NCI-H2107 (cell line): ENCODE measurements around the gene ACVR1C.
"Not testable (repeated sequence)": the region's sequence is repeated elsewhere in the genome, so short reads cannot be mapped to it uniquely, and the experiment has no call there.

Experiments
- DNase-seq: peaks from one replicate; lab custom pipeline; 2025; lab: John Stamatoyannopoulos, UW

Gene ACVR1C

GRCh38 chr2:157572725-157573124, 55.9 kb downstream of the ACVR1C start:
- DNase-seq, result no peak

- DNase-seq, result not testable (repeated sequence)
Observed at GRCh38 chr2:157566623-157567022, 62.0 kb downstream of the ACVR1C start.

DNA sequence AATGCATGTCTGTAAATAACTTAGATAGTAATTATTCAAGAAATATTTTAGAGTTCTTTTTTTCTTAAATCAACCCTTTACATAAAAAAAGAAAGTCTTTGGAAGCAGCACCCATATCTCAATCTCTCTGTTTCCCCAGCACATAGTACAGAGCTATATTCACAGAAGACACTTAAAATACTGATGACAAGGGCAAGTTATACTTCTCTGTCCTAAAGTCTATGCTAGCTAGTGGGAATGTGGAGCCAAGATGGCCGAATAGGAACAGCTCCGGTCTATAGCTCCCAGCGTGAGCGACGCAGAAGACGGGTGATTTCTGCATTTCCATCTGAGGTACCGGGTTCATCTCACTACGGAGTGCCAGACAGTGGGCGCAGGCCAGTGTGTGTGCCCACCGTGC, 62.6 kb downstream of the ACVR1C start:
- not testable (repeated sequence) for DNase-seq

DNA sequence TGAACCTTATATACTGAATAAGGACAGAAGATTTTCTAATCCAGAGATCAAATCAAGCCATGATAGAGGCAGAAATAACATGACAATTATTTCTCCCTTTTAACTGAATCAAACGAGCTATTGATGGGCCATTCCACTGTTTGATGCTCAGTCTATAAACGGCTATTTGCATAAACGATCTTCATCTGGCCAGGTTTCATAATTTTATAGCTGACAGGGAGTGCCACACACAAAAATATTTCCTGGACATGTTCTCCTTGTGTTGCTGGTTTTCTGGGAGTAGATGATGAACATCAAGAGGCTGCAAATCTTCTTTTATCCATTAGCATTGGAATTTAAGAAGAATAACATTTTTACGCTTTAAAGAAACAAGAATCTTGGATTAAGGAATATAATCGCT, 63.1 kb downstream of the ACVR1C start:
- no peak for DNase-seq

- no peak for DNase-seq
Observed at GRCh38 chr2:157559890-157560289, 68.8 kb downstream of the ACVR1C start.

DNA sequence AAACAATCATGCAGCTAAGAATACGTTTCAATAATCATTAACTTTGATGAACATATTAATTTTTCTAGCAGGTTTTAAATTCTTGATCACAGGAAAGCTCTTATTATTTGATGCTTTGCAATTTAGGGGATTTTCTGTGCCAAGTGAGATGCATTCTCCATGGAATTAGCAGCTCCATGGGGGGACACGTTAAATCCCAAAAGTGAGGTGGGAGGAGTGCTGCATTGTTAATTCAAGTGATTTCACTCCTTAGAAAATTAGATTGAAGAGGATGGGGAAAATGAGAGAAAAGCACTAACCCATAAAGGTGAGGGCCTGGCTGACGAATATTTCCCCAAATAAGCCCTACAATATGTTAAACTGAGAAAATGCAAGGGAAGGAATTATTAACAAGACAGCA, 69.2 kb downstream of the ACVR1C start:
- DNase-seq, result no peak

GRCh38 chr2:157559061-157559460, 69.6 kb downstream of the ACVR1C start:
- no peak for DNase-seq

- DNase-seq, result no peak
Observed at GRCh38 chr2:157557770-157558169, 70.9 kb downstream of the ACVR1C start.

DNA sequence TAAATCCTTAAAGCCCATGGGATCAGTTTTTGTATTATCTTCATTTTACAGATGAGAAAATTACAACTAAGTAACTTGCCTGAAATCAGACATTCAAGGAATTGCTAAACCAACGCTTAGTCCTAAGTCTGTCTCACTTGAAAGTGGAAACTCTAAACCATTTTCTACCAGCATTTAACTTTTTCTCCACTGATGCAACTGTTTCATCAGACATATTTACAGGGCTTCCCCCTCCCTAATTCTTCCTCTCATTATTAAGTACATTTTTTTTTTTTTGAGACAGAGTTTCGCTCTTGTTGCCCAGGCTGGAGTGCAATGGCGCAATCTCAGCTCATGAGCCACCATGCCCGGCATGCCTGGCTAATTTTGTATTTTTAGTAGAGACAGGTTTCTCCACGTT, 88.6 kb downstream of the ACVR1C start:
- no peak for DNase-seq

- DNase-seq, result no peak
Observed at GRCh38 chr2:157538064-157538463, 90.6 kb downstream of the ACVR1C start.

DNA sequence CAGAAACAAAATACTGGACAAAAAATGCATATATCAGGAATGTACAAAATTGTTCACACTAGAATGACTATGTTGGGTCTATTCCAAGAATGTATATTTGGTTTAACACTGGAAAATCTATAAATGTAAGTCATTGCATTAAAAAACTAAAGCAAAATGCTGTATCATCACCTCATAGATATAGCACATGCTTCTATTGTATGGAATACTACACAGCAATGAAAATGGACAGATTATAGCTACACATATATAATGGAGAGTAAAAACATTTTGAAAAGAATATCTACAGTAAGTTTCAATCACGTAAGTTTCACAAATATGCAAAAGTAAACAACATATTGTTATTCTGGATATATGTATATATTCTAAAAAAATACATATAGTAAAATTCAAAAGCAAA, 91.8 kb downstream of the ACVR1C start:
- no peak for DNase-seq

- no peak for DNase-seq
Observed at GRCh38 chr2:157528963-157529751, 99.5 kb downstream of the ACVR1C start.

- DNase-seq, result no peak
Observed at GRCh38 chr2:157526070-157526469, 102.6 kb downstream of the ACVR1C start.

GRCh38 chr2:157523270-157524247, 105.1 kb downstream of the ACVR1C start:
- DNase-seq, result no peak

DNA sequence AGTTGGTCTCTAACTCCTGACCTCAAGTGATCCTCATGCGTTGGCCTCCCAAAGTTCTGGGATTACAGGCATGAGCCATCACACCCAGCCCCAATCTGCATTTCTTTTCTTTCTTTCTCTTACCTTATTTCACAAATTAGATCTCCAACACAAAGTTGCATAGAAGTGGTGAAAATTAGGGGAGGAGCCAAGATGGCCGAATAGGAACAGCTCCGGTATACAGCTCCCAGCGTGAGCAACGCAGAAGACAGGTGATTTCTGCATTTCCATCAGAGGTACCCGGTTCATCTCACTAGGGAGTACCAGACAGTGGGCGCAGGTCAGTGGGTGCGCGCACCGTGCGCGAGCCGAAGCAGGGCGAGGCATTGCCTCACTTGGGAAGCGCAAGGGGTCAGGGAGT, 113.7 kb downstream of the ACVR1C start:
- not testable (repeated sequence) for DNase-seq

- DNase-seq, result no peak
Observed at GRCh38 chr2:157509744-157510143, 118.9 kb downstream of the ACVR1C start.

GRCh38 chr2:157508676-157509075, 120.0 kb downstream of the ACVR1C start:
- no peak for DNase-seq

DNA sequence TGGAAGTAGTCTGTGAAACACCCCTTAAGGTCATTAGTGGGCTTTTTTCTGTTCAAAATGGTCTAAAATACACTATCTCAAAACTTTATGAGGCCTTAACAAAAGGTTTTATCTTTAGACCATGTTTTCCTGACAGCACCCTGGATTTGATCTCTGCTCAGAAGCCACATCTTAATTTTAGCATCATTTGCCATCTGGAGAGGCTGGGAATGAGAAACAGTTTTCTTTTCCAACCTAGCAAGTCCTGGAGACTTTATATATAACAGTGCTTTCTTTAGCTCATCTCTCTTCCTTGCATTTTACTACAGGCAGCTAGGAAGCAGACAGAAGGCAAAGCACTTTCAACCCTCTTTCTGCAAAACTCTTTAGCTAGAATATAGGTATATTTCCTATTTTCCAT, 122.1 kb downstream of the ACVR1C start:
- no peak for DNase-seq

DNA sequence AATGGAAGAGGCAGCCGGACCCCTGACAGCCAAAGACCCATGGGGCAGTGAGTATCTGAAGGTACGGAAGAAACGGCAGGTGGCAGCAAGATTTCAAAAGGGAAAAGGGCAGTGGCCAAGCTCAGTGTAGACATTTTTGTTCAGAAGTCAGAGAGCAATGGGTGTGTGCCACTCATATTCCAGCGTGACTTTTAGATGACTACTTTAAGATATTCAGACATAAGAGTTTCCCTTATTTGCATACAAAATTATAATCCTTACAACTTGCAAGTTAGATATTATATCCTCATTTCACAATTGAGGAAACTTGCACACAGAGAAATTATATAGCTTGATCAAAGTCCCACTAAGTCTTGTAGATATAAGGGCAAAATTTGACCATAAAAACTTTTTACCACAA, 124.0 kb downstream of the ACVR1C start:
- no peak for DNase-seq

DNA sequence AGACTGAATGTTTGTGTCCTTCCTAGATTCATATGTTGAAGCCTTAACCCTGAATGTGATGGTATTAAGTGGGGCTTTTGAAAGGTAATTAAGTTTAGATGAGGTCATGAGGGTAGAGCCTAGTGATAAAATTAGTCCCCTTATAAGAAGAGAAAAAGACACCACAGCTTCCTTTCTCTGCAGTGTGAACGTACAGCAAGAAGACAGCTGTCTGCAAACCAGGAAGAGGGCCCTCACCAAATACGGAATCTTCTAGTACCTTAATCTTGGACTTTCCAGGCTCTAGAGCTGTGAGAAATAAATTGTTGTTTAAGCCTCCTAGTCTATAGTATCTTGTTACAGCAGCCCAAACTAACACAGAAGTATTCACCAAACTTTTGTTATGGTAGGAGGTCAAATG, 127.6 kb downstream of the ACVR1C start:
- no peak for DNase-seq

GRCh38 chr2:157500334-157500733, 128.3 kb downstream of the ACVR1C start:
- no peak for DNase-seq

GRCh38 chr2:157498483-157498882, 130.2 kb downstream of the ACVR1C start:
- no peak for DNase-seq
